Measurements from ENCODE around the gene HTN1.

Gene HTN1

GRCh38 chr4:70099206-70099605 is 49.0 kb downstream of the HTN1 start:
- no peaks in the 10 kb centered on the region for H3K27me3 ChIP-seq
- no peaks in the 10 kb centered on the region for H3K4me1 ChIP-seq (ENCODE audit: control insufficient read depth in 1 of 2, insufficient read depth in 1 of 2, low read depth in 1 of 2, low read length in 1 of 2)
- H3K36me3 ChIP-seq, result no peaks in the 10 kb centered on the region
- H3K9me3 ChIP-seq, result no peaks in the 10 kb centered on the region
- no peak overlapping the region for H3K27ac ChIP-seq
- no peak overlapping the region for H3K4me3 ChIP-seq (ENCODE audit: low read depth in 1 of 2, low read length in 1 of 2)
- TF ChIP-seq, protein P1, sequence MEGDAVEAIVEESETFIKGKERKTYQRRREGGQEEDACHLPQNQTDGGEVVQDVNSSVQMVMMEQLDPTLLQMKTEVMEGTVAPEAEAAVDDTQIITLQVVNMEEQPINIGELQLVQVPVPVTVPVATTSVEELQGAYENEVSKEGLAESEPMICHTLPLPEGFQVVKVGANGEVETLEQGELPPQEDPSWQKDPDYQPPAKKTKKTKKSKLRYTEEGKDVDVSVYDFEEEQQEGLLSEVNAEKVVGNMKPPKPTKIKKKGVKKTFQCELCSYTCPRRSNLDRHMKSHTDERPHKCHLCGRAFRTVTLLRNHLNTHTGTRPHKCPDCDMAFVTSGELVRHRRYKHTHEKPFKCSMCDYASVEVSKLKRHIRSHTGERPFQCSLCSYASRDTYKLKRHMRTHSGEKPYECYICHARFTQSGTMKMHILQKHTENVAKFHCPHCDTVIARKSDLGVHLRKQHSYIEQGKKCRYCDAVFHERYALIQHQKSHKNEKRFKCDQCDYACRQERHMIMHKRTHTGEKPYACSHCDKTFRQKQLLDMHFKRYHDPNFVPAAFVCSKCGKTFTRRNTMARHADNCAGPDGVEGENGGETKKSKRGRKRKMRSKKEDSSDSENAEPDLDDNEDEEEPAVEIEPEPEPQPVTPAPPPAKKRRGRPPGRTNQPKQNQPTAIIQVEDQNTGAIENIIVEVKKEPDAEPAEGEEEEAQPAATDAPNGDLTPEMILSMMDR (IDR thresholded peaks at IDR 0.05), result no peak

All from neutrophil (primary cell).